ENCODE data around the gene C2CD4D.

- no peak for TF ChIP-seq CTCF (IDR thresholded peaks at IDR 0.05)
- TF ChIP-seq JUNB (IDR thresholded peaks at IDR 0.05) = no peak
- no peak for TF ChIP-seq CEBPB (IDR thresholded peaks at IDR 0.05)
Observed at GRCh38 chr1:151843398-151843797, 3.8 kb upstream of the C2CD4D start.
